NB4 (cell line): ENCODE measurements around the gene SASH1.

Source experiments
- POLR2A ChIP-seq: IDR thresholded peaks from 2 replicates; pipeline ENCODE4 v1.6.1; 2011; ENCODE audit warnings: mild to moderate bottlenecking; ENCODE audit not compliant: insufficient read length; ENCODE audit errors: extremely low read depth
- TF ChIP-seq, protein P1 (sequence below): IDR thresholded peaks from one replicate; pipeline ENCODE4 v1.5.1; 2012; ENCODE audit warnings: low read depth, low read length

GRCh38 chr6:148563066-148563465 is 220.4 kb downstream of the SASH1 start:
- TF ChIP-seq, protein P1, sequence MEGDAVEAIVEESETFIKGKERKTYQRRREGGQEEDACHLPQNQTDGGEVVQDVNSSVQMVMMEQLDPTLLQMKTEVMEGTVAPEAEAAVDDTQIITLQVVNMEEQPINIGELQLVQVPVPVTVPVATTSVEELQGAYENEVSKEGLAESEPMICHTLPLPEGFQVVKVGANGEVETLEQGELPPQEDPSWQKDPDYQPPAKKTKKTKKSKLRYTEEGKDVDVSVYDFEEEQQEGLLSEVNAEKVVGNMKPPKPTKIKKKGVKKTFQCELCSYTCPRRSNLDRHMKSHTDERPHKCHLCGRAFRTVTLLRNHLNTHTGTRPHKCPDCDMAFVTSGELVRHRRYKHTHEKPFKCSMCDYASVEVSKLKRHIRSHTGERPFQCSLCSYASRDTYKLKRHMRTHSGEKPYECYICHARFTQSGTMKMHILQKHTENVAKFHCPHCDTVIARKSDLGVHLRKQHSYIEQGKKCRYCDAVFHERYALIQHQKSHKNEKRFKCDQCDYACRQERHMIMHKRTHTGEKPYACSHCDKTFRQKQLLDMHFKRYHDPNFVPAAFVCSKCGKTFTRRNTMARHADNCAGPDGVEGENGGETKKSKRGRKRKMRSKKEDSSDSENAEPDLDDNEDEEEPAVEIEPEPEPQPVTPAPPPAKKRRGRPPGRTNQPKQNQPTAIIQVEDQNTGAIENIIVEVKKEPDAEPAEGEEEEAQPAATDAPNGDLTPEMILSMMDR = no peak
- no peak for TF ChIP-seq POLR2A
